Measurements from ENCODE around the gene PTPRJ.
"Not testable (repeated sequence)": the region's sequence is repeated elsewhere in the genome, so short reads cannot be mapped to it uniquely, and the experiment has no call there.

Gene PTPRJ

GRCh38 chr11:48129697-48130395 is 149.5 kb downstream of the PTPRJ start:
- no peaks in the 10 kb centered on the region for H3K36me3 ChIP-seq (ENCODE audit: low read depth)
- H3K27me3 ChIP-seq (ENCODE audit: insufficient read depth, poor library complexity, severe bottlenecking) = no peaks in the 10 kb centered on the region
- H3K9me3 ChIP-seq (ENCODE audit: severe bottlenecking) = no peaks in the 10 kb centered on the region
- no peaks in the 10 kb centered on the region for H3K4me1 ChIP-seq (ENCODE audit: insufficient read depth, poor library complexity, severe bottlenecking)
- no peak for DNase-seq (ENCODE audit: low spot score)
- no peak overlapping the region for H3K27ac ChIP-seq (ENCODE audit: poor library complexity, severe bottlenecking)
- no peak for TF ChIP-seq CTCF (IDR thresholded peaks at IDR 0.05; ENCODE audit: poor library complexity, severe bottlenecking)
- no peak overlapping the region for H3K4me3 ChIP-seq (ENCODE audit: severe bottlenecking)
- no peak for ATAC-seq (ENCODE audit: low read depth)

GRCh38 chr11:48134221-48134922 is 154.0 kb downstream of the PTPRJ start:
- no peak for ATAC-seq (ENCODE audit: low read depth)
- no peaks in the 10 kb centered on the region for H3K36me3 ChIP-seq (ENCODE audit: low read depth)
- no peak overlapping the region for H3K27ac ChIP-seq (ENCODE audit: poor library complexity, severe bottlenecking)
- no peak for DNase-seq (ENCODE audit: low spot score)
- no peaks in the 10 kb centered on the region for H3K4me1 ChIP-seq (ENCODE audit: insufficient read depth, poor library complexity, severe bottlenecking)
- no peaks in the 10 kb centered on the region for H3K27me3 ChIP-seq (ENCODE audit: insufficient read depth, poor library complexity, severe bottlenecking)
- no peak for TF ChIP-seq CTCF (IDR thresholded peaks at IDR 0.05; ENCODE audit: poor library complexity, severe bottlenecking)
- H3K9me3 ChIP-seq (ENCODE audit: severe bottlenecking) = no peaks in the 10 kb centered on the region
- H3K4me3 ChIP-seq (ENCODE audit: severe bottlenecking) = no peak overlapping the region

DNA sequence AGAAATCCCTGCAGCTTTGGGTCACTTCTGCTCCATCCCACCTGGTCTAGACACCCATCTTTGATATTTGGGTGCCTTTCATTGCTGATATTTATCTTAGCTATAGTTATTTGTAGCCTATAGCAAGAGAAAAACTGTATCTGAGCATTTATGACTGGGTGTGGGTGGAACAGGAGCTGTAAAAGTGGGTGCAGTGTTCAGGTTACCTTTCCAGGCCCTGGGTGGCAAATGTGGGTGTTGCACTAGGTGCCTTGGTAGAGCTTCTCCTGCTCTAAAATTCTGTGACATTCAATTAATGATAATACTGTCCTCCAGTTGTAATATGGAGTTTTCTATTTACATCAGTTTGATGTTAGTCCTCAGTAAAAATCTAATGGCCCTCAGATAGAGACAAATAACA is 157.9 kb downstream of the PTPRJ start:
- TF ChIP-seq CTCF (IDR thresholded peaks at IDR 0.05; ENCODE audit: poor library complexity, severe bottlenecking) = no peak
- Histone ChIP-seq H3K4me3 (ENCODE audit: severe bottlenecking) (no peak overlapping the region), H3K4me1 (ENCODE audit: insufficient read depth, poor library complexity, severe bottlenecking) (no peaks in the 10 kb centered on the region), H3K9me3 (ENCODE audit: severe bottlenecking) (no peaks in the 10 kb centered on the region), H3K27ac (ENCODE audit: poor library complexity, severe bottlenecking) (no peak overlapping the region), H3K27me3 (ENCODE audit: insufficient read depth, poor library complexity, severe bottlenecking) (no peaks in the 10 kb centered on the region), H3K36me3 (ENCODE audit: low read depth) (no peaks in the 10 kb centered on the region)
- ATAC-seq (ENCODE audit: low read depth) (no peak), DNase-seq (ENCODE audit: low spot score) (no peak)

DNA sequence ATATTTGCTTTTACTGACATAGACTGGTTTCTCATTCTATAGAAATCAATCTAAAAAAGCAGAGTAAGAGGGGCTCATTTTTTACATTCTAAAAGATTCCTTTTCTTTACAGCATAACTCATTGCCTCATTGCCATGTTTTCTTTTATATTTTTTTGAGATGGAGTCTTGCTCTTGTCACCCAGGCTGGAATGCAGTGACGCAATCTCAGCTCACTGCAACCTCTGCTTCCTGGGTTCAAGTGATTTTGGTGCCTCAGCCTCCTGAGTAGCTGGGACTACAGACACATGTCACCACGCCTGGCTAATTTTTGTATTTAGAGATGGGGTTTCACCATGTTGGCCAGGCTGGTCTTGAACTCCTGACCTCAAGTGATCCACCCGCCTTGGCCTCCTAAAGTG is 159.5 kb downstream of the PTPRJ start:
- not testable (repeated sequence) for H3K9me3 ChIP-seq (ENCODE audit: severe bottlenecking); H3K4me3 ChIP-seq (ENCODE audit: severe bottlenecking); H3K4me1 ChIP-seq (ENCODE audit: insufficient read depth, poor library complexity, severe bottlenecking); ATAC-seq (ENCODE audit: low read depth); H3K27ac ChIP-seq (ENCODE audit: poor library complexity, severe bottlenecking); H3K27me3 ChIP-seq (ENCODE audit: insufficient read depth, poor library complexity, severe bottlenecking); DNase-seq (ENCODE audit: low spot score); H3K36me3 ChIP-seq (ENCODE audit: low read depth)

DNA sequence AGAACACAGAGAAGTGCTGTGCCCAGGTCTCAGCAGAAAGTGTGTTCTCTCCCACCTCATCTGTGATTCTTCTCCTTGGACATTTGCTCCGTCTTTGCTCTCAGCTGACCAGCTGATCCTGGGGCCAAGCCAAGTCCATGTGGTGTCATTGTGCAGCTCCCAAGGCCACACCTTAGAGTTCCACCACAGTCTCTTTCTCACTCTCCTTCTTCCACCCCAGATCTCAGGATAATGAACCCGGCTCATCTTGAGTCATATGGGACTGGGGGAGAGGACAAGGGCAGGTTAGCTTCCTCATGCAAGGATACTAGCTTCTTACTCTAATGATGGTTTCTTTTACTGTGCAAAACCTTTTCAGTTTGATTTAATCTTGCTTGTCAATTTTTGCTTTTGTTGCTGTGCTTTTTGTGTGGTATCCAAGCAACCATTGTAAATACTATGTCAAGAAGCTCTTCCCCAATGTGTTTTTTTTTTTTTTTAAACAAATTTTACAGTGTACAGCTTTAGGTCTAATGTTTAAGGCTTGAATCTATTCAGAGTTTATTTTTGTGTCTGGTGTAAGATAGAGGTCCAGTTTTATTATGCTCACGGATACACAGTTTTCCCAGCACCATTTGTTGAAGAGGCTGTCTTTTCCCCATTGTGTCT is 161.2 kb downstream of the PTPRJ start:
- Histone ChIP-seq H3K4me1 (ENCODE audit: insufficient read depth, poor library complexity, severe bottlenecking) (no peaks in the 10 kb centered on the region), H3K36me3 (ENCODE audit: low read depth) (no peaks in the 10 kb centered on the region), H3K27me3 (ENCODE audit: insufficient read depth, poor library complexity, severe bottlenecking) (no peaks in the 10 kb centered on the region), H3K4me3 (ENCODE audit: severe bottlenecking) (no peak overlapping the region), H3K9me3 (ENCODE audit: severe bottlenecking) (no peaks in the 10 kb centered on the region), H3K27ac (ENCODE audit: poor library complexity, severe bottlenecking) (no peak overlapping the region)
- ATAC-seq (ENCODE audit: low read depth) = no peak
- DNase-seq (ENCODE audit: low spot score) = no peak
- no peak for TF ChIP-seq CTCF (IDR thresholded peaks at IDR 0.05; ENCODE audit: poor library complexity, severe bottlenecking)
